Gastroesophageal sphincter (tissue), 4 donors: ENCODE results near the gene CAP1. TPM values are rescaled to one million over a fixed set of nuclear protein-coding genes. Genes with fewer than 3 reads are reported as not detected.

Experiments
- ATAC-seq: fragments of 150-250 bp; one replicate; pipeline ENCODE4 v1.9.1; 2016; ENCODE audit warnings: mild to moderate bottlenecking, moderate library complexity
- H3K27ac ChIP-seq, 4 donors: fragments of 200-600 bp; sonication (generic) in 3 of 4; 1 replicate in 3 of 4; 2 replicates in 1 of 4; pipeline ENCODE4 v1.5.1; 2016 to 2019
- H3K27me3 ChIP-seq: fragments of 200-600 bp; sonication (generic); one replicate; pipeline ENCODE4 v1.5.1; 2019
- H3K36me3 ChIP-seq, 2 donors: fragments of 200-600 bp; sonication (generic); one replicate each; pipeline ENCODE4 v1.5.1; 2019; ENCODE audit warnings: control low read depth in 1 of 2
- H3K4me1 ChIP-seq, 3 donors: fragments of 200-600 bp; sonication (generic); 1 replicate in 2 of 3; 2 replicates in 1 of 3; pipeline ENCODE4 v1.5.1; 2016 to 2019; ENCODE audit warnings: control low read depth in 2 of 3
- H3K4me3 ChIP-seq, 2 donors: fragments of 200-600 bp; sonication (generic); one replicate each; pipeline ENCODE4 v1.5.1; 2019; ENCODE audit warnings: mild to moderate bottlenecking in 1 of 2, moderate library complexity in 1 of 2
- H3K9me3 ChIP-seq, 3 donors: fragments of 200-600 bp; sonication (generic); one replicate each; pipeline ENCODE4 v1.5.1; 2017 to 2019; ENCODE audit warnings: control low read depth in 2 of 3
- EP300 ChIP-seq: sonication (generic); formaldehyde crosslinking; IDR thresholded peaks from one replicate; pipeline ENCODE4 v1.6.1; 2017; ENCODE audit warnings: antibody characterized with exemption, mild to moderate bottlenecking
- POLR2A ChIP-seq, 2 donors: fragments of 450-650 bp; IDR thresholded peaks; one replicate each; pipeline ENCODE4 v1.6.1; 2017; ENCODE audit warnings: antibody characterized with exemption in 2 of 2, mild to moderate bottlenecking in 2 of 2, moderate library complexity in 1 of 2
- POLR2AphosphoS5 ChIP-seq: sonication (generic); formaldehyde crosslinking; IDR thresholded peaks from one replicate; pipeline ENCODE4 v1.6.1; 2017; ENCODE audit warnings: antibody characterized with exemption
- WGBS, 2 donors: methylation state at CpG; one replicate each; pipeline ENCODE4 v1.1.5; 2018; ENCODE audit warnings: low coverage in 1 of 2; 5-methylcytosine and 5-hydroxymethylcytosine counted together
- total RNA-seq, 4 donors: library from RNA; depleted of rRNA; stranded (reverse); fragments of >200 nt; gene quantifications; one replicate each; pipeline ENCODE4 v1.1.0, GENCODE V29; 2016
- TF ChIP-seq, protein P1 (sequence below), 4 experiments: fragments of 200-600 bp in 2 of 4; fragments of 450-650 bp in 2 of 4; sonication (generic) in 1 of 4; IDR thresholded peaks; one replicate each; pipeline ENCODE4 v1.5.1; 2017 to 2019; ENCODE audit warnings: antibody characterized with exemption in 4 of 4, mild to moderate bottlenecking in 2 of 4, moderate library complexity in 2 of 4

CAP1 gene
- total RNA-seq, 4 donors from 2014 or later, result 421 to 533 (median 500) TPM

DNA sequence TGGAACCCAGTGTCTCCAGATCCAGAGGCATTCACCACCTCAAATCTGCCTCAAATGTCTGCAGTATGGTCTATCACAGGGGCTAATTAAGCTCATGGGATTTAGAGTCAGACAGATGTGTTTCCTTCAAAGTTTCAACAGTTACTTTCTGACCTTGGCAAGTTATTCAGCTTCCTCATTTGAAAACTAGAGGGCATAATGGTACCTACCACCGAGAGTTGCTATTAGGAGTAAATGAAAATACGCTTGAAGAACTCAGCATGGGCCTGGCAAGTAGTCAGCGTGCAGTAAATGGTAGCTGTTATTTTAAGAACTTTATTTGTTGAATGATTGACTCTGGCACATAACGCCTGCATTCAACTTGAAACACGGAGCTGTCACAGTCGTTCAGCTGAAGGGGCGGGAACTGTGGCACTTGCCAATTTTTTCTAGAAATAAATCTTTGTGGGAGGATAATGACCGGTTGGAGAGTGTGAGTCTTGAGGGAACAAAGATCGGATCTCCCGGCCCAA lies 1.2 kb upstream of the CAP1 start:
- Histone ChIP-seq H3K4me1 (peaks cover 5 to 82% (median 33%) of the 10 kb centered on the region in 3 donors), H3K27ac (peak overlapping the region; percentile 93 to 100 (median 98)), H3K27me3 (no peaks in the 10 kb centered on the region), H3K9me3 (no peaks in the 10 kb centered on the region), H3K36me3 (no peaks in the 10 kb centered on the region), H3K4me3 (peak overlapping the region; percentile 59 to 92)
- ATAC-seq, result no peak
- WGBS, 2 donors, result 0 to 1% methylated on average over 10 of the region's 10 CpGs
- no peak for TF ChIP-seq POLR2A (IDR thresholded peaks at IDR 0.05)
- no peak for TF ChIP-seq EP300
- no peak for TF ChIP-seq POLR2AphosphoS5
- TF ChIP-seq, protein P1, sequence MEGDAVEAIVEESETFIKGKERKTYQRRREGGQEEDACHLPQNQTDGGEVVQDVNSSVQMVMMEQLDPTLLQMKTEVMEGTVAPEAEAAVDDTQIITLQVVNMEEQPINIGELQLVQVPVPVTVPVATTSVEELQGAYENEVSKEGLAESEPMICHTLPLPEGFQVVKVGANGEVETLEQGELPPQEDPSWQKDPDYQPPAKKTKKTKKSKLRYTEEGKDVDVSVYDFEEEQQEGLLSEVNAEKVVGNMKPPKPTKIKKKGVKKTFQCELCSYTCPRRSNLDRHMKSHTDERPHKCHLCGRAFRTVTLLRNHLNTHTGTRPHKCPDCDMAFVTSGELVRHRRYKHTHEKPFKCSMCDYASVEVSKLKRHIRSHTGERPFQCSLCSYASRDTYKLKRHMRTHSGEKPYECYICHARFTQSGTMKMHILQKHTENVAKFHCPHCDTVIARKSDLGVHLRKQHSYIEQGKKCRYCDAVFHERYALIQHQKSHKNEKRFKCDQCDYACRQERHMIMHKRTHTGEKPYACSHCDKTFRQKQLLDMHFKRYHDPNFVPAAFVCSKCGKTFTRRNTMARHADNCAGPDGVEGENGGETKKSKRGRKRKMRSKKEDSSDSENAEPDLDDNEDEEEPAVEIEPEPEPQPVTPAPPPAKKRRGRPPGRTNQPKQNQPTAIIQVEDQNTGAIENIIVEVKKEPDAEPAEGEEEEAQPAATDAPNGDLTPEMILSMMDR (IDR thresholded peaks at IDR 0.05), result peak in 2 of 4 experiments; percentile 25 to 46

DNA sequence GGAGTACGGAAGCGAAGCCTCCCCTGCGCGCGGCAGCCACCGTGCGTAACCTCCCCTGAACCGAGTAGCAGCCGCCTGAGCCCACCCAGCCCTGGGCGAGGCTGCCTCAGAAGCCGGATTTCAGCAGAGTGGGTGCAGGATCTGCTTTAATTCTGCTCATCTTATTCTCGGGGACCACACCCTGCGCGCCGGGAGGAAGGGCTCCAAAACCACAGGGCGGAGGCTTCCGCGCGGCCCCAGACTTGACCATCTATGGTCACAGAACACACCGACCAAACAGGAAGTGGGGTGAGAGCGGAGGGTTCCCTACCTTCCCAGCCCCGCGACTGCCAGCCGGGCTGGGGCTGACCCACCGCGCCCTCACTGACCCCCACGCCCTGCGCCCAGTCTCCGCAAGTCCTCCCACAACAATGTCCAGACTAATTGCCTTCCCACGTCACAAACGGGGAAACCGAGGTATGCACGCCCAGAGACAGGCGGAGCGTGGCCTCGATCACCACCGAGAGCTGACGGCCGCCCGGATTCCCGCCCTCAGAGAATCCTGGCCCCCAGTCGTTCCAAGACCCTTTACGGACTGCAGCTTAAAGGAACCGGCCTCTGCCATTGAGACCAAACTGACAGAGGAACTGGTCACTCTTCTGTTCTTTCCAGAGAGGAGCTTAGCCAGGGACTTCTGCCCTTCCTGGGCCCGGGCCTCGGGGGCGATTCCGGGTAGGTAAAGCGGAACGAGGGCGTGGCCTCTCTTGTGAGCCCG lies 595 bp upstream of the CAP1 start:
- Histone ChIP-seq H3K27me3 (no peaks in the 10 kb centered on the region), H3K36me3 (no peaks in the 10 kb centered on the region), H3K4me1 (peaks cover 5 to 84% (median 34%) of the 10 kb centered on the region in 3 donors), H3K4me3 (peak overlapping the region; percentile 59 to 92), H3K9me3 (no peaks in the 10 kb centered on the region), H3K27ac (peak overlapping the region; percentile 93 to 100 (median 98))
- TF ChIP-seq POLR2AphosphoS5 (peak; percentile 89), EP300 (no peak), POLR2A (IDR thresholded peaks at IDR 0.05) (peak; percentile 87 to 92)
- WGBS, 2 donors, result 0% methylated on average over 3 to 4 of the region's 52 CpGs
- peak; percentile 84 for ATAC-seq

DNA sequence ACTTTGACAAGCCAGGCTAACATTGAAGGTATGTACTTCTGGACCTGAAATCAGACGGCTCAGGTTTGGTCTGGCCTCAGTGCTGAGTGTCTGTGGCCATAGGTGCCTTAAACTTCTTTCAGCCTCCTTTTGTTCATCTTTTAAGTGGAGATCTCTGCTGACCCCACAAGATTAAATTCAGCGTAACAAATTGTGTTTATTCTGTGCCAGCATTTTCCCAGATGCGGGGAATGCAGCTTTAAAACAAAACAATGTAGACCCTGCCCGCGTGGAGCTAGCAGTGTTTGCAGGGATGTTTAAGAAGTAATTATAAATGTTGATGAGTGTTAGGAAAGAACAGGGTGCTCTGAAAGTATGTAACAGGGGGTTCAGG lies 923 bp downstream of the CAP1 start:
- Histone ChIP-seq H3K4me1 (peaks cover 4 to 84% (median 41%) of the 10 kb centered on the region in 3 donors), H3K27ac (peak overlapping the region; percentile 71 to 100 (median 96)), H3K9me3 (no peaks in the 10 kb centered on the region), H3K27me3 (no peaks in the 10 kb centered on the region), H3K36me3 (no peaks in the 10 kb centered on the region), H3K4me3 (peak overlapping the region; percentile 88 to 92)
- no peak for ATAC-seq
- TF ChIP-seq, protein P1 (IDR thresholded peaks at IDR 0.05), result no peak
- TF ChIP-seq EP300 (no peak), POLR2AphosphoS5 (no peak), POLR2A (IDR thresholded peaks at IDR 0.05) (no peak)
- 6 to 10% methylated on average over 3 to 5 of the region's 5 CpGs for WGBS, 2 donors

DNA sequence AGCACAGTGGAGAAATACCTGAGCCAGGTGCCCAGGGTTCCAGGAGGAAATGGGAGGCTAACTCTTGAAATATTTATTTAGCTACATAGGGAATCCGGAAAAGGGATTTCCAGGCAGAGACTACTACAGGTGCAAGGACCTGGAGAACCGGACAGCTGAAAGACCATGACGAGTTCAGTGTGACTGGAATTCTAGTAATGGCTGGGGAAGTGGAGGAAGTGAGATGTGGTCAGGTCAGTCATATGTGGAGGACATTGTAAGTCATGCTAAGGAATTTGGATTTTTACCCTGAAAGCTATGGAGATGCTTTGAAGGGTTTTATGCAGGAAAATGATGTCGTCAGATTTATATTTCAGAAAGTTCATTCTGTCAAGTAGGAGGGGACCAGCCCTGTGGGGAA lies 1.8 kb downstream of the CAP1 start:
- H3K4me3 ChIP-seq, result peak overlapping the region; percentile 88 to 92
- no peak for ATAC-seq
- TF ChIP-seq POLR2A (IDR thresholded peaks at IDR 0.05), result no peak
- no peak for TF ChIP-seq EP300
- TF ChIP-seq, protein P1 (IDR thresholded peaks at IDR 0.05), result no peak
- TF ChIP-seq POLR2AphosphoS5, result no peak
- H3K4me1 ChIP-seq, result peaks cover 5 to 84% (median 40%) of the 10 kb centered on the region in 3 donors
- H3K27me3 ChIP-seq, result no peaks in the 10 kb centered on the region
- 29 to 62% methylated on average over 4 of the region's 4 CpGs for WGBS, 2 donors
- peak overlapping the region in 3 of 4 donors; percentile 93 to 100 (median 100) for H3K27ac ChIP-seq
- no peaks in the 10 kb centered on the region for H3K36me3 ChIP-seq
- H3K9me3 ChIP-seq, result no peaks in the 10 kb centered on the region

DNA sequence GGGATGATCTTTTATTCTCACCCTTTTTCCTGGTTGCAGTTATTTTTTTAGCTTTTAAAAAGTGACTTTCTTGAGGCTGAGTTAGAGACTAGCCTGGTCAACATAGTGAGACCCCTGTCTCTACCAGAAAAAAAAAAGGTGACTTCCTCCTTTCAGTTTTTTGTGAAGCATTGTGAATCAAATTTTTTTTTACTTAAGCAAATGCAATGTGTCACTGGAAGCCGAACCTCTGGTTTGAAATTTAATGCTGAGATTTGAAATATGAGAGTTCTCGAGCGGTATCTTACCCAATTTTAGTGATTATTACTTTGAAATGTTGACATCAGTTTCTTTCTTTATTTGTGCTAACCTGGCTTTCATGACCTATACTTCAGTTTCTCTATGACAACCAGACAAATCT lies 3.6 kb downstream of the CAP1 start:
- H3K4me3 ChIP-seq, result peak overlapping the region in 1 of 2 donors; percentile 92
- ATAC-seq, result no peak
- 31 to 34% methylated on average over 3 of the region's 3 CpGs for WGBS, 2 donors
- no peak for TF ChIP-seq POLR2AphosphoS5
- no peak for TF ChIP-seq POLR2A (IDR thresholded peaks at IDR 0.05)
- TF ChIP-seq, protein P1 (IDR thresholded peaks at IDR 0.05), result no peak
- no peak for TF ChIP-seq EP300
- H3K27me3 ChIP-seq, result no peaks in the 10 kb centered on the region
- H3K4me1 ChIP-seq, result peaks cover 14 to 84% (median 35%) of the 10 kb centered on the region in 3 donors
- H3K36me3 ChIP-seq, result no peaks in the 10 kb centered on the region
- no peaks in the 10 kb centered on the region for H3K9me3 ChIP-seq
- H3K27ac ChIP-seq, result peak overlapping the region in 2 of 4 donors; percentile 93 to 100
